KMS-11 (cell line): ENCODE results near the gene PHC1.

Experiments used
- H2AFZ ChIP-seq: fragments of 200-600 bp; sonication (generic); 2 replicates; pipeline ENCODE4 v1.6.1; 2016; ENCODE audit warnings: antibody characterized with exemption, mixed run types, low read depth
- H3K27ac ChIP-seq: fragments of 200-600 bp; sonication (generic); 2 replicates; pipeline ENCODE4 v1.6.1; 2016; ENCODE audit warnings: mild to moderate bottlenecking, mixed run types
- H3K27me3 ChIP-seq: fragments of 200-600 bp; sonication (generic); 2 replicates; pipeline ENCODE4 v1.6.1; 2017; ENCODE audit warnings: mild to moderate bottlenecking, low read depth, mixed run types, moderate library complexity; ENCODE audit not compliant: insufficient read depth
- H3K36me3 ChIP-seq: fragments of 200-600 bp; sonication (generic); 2 replicates; pipeline ENCODE4 v1.6.1; 2017; ENCODE audit warnings: mild to moderate bottlenecking, mixed run types; ENCODE audit not compliant: insufficient read depth
- H3K4me1 ChIP-seq: fragments of 200-600 bp; sonication (generic); 2 replicates; pipeline ENCODE4 v1.6.1; 2016; ENCODE audit warnings: mild to moderate bottlenecking, low read depth, mixed run types; ENCODE audit not compliant: poor library complexity, severe bottlenecking
- H3K4me2 ChIP-seq: fragments of 200-600 bp; sonication (generic); 2 replicates; pipeline ENCODE4 v1.7.0; 2016; ENCODE audit warnings: mild to moderate bottlenecking, mixed run types
- H3K4me3 ChIP-seq: fragments of 200-600 bp; sonication (generic); IDR thresholded peaks from 2 replicates; pipeline ENCODE4 v1.6.1; 2017; ENCODE audit warnings: low read depth, low read length, mixed read lengths; ENCODE audit not compliant: insufficient read depth
- H3K79me2 ChIP-seq: fragments of 200-600 bp; sonication (generic); 2 replicates; pipeline ENCODE4 v1.6.1; 2016; ENCODE audit warnings: low read depth, mixed run types; ENCODE audit not compliant: insufficient read depth
- H3K9ac ChIP-seq: fragments of 200-600 bp; sonication (generic); 2 replicates; pipeline ENCODE4 v1.6.1; 2016; ENCODE audit warnings: mild to moderate bottlenecking, mixed run types
- H4K20me1 ChIP-seq: fragments of 200-600 bp; sonication (generic); 2 replicates; pipeline ENCODE4 v1.6.1; 2016; ENCODE audit warnings: mild to moderate bottlenecking, mixed run types; ENCODE audit not compliant: insufficient read depth
- CTCF ChIP-seq: fragments of 200-600 bp; sonication (generic); conservative IDR thresholded peaks from 2 replicates; pipeline ENCODE4 v1.6.1; 2017; ENCODE audit warnings: low read depth, mild to moderate bottlenecking, antibody characterized with exemption, low read length, moderate library complexity, mixed read lengths

Gene PHC1

GRCh38 chr12:8887285-8887715 is 27.0 kb upstream of the PHC1 start:
- no peaks in the 10 kb centered on the region for H4K20me1 ChIP-seq
- H3K27ac ChIP-seq = no peak overlapping the region
- H3K4me1 ChIP-seq = no peaks in the 10 kb centered on the region
- H3K9ac ChIP-seq = no peak overlapping the region
- no peaks in the 10 kb centered on the region for H3K36me3 ChIP-seq
- H2AFZ ChIP-seq = no peak overlapping the region
- TF ChIP-seq CTCF = no peak
- no peaks in the 10 kb centered on the region for H3K79me2 ChIP-seq
- no peak overlapping the region for H3K4me3 ChIP-seq
- H3K27me3 ChIP-seq = no peaks in the 10 kb centered on the region
- no peak overlapping the region for H3K4me2 ChIP-seq

GRCh38 chr12:8890313-8891085 is 23.8 kb upstream of the PHC1 start:
- Histone ChIP-seq H3K4me1 (no peaks in the 10 kb centered on the region), H3K27ac (no peak overlapping the region), H3K4me3 (no peak overlapping the region)

GRCh38 chr12:8891976-8892375 is 22.3 kb upstream of the PHC1 start:
- H2AFZ ChIP-seq = no peak overlapping the region
- no peaks in the 10 kb centered on the region for H3K27me3 ChIP-seq
- TF ChIP-seq CTCF = no peak
- H3K4me2 ChIP-seq = no peak overlapping the region
- no peak overlapping the region for H3K27ac ChIP-seq
- no peaks in the 10 kb centered on the region for H4K20me1 ChIP-seq
- no peaks in the 10 kb centered on the region for H3K79me2 ChIP-seq
- no peak overlapping the region for H3K4me3 ChIP-seq
- H3K9ac ChIP-seq = no peak overlapping the region
- H3K4me1 ChIP-seq = no peaks in the 10 kb centered on the region
- no peaks in the 10 kb centered on the region for H3K36me3 ChIP-seq

More at GRCh38 chr12:8890313-8891085, 23.8 kb upstream of the PHC1 start:
- Histone ChIP-seq H2AFZ (peak overlapping the region; percentile 66; the same call in 1 of the 2 replicates), H3K36me3 (no peaks in the 10 kb centered on the region), H3K9ac (no peak overlapping the region), H3K27me3 (no peaks in the 10 kb centered on the region), H4K20me1 (no peaks in the 10 kb centered on the region), H3K4me2 (peak overlapping the region; percentile 29), H3K79me2 (no peaks in the 10 kb centered on the region)
- TF ChIP-seq CTCF = peak; percentile 89

GRCh38 chr12:8894378-8894777 is 19.9 kb upstream of the PHC1 start:
- Histone ChIP-seq H3K4me2 (no peak overlapping the region), H3K4me3 (no peak overlapping the region), H4K20me1 (no peaks in the 10 kb centered on the region), H3K27me3 (no peaks in the 10 kb centered on the region), H3K4me1 (no peaks in the 10 kb centered on the region), H3K9ac (no peak overlapping the region), H3K79me2 (no peaks in the 10 kb centered on the region), H3K36me3 (no peaks in the 10 kb centered on the region), H2AFZ (no peak overlapping the region), H3K27ac (no peak overlapping the region)
- no peak for TF ChIP-seq CTCF
